ENCODE results near the gene ATCAY.
"Not testable (repeated sequence)": the region's sequence is repeated elsewhere in the genome, so short reads cannot be mapped to it uniquely, and the experiment has no call there.

ATCAY gene

DNA sequence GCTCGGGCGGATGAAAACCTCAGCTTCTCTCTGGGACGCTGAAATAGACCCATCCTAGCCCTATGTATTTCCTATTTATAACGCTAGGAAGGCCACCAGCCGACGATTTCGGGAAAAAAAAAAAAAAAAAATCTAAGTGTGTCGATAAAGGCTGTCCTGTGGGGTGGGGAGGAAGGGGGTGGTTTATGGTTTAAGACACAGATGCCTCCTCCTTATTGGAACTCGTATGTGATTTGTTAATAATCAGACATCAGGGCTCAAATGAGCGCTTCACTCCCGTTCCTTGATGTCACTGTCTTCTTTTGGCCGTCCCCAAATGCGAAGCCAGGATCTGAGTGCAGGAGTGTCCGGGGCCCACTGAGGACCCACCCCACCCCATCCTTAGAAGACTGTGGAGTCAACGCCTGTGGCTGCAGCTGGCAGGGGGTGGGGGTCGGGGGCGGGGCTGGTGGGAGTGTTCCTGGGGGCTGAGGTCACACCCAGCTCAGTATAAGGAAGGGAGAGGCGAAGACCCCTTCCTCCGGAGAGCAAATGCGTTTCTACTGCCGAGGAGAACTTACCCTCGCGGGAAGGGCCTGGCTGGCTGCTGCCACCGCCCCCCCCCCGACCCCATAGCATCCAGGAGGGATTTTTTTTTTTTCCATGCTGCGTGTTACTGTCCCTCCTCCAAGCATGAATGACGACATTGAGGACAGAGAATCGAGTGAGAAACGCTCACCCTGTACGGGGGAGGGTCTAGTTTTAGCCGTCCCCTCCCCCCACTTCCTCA, 971 bp downstream of the ATCAY start:
- no peak for DNase-seq (ENCODE audit: low read depth)
- H3K9ac ChIP-seq (ENCODE audit: low read length) = no peak overlapping the region

DNA sequence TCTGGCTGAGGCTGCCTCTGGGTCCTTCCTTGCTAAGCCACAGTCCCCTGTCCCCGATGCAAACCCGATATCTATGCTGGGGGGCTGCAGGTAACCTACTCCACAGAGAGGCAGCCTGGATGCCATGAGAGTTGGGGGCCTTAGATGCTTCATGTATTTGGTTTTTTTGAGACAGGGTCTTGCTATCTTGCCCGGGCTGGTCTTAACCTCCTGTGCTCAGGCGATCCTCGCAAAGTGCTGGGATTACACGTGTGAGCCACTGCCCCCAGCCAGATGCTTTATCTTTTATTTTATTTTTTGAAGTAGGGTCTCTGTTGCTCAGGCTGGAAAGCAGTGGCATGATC, 1.5 kb downstream of the ATCAY start:
- DNase-seq (ENCODE audit: low read depth) = no peak
- no peak overlapping the region for H3K9ac ChIP-seq (ENCODE audit: low read length)
- no peak overlapping the region for H3K4me3 ChIP-seq (ENCODE audit: low read length)
- H3K27me3 ChIP-seq (replicated peaks; ENCODE audit: control insufficient read depth, insufficient read depth, low read length) = peaks cover 55% of the 10 kb centered on the region
- no peaks in the 10 kb centered on the region for H3K9me3 ChIP-seq (ENCODE audit: control insufficient read depth, low read length)
- no peaks in the 10 kb centered on the region for H3K4me1 ChIP-seq (ENCODE audit: control insufficient read depth, insufficient read depth, low read length)
- no peaks in the 10 kb centered on the region for H3K36me3 ChIP-seq (ENCODE audit: control insufficient read depth, insufficient read depth, low read length, severe bottlenecking)

More for the DNA sequence above, 971 bp downstream of the ATCAY start:
- Histone ChIP-seq H3K4me3 (ENCODE audit: low read length) (no peak overlapping the region), H3K9me3 (ENCODE audit: control insufficient read depth, low read length) (no peaks in the 10 kb centered on the region), H3K4me1 (ENCODE audit: control insufficient read depth, insufficient read depth, low read length) (no peaks in the 10 kb centered on the region), H3K36me3 (ENCODE audit: control insufficient read depth, insufficient read depth, low read length, severe bottlenecking) (no peaks in the 10 kb centered on the region), H3K27me3 (replicated peaks; ENCODE audit: control insufficient read depth, insufficient read depth, low read length) (peaks cover 51% of the 10 kb centered on the region)

- no peaks in the 10 kb centered on the region for H3K4me1 ChIP-seq (ENCODE audit: control insufficient read depth, insufficient read depth, low read length)
Measured at GRCh38 chr19:3890591-3890990, 10.1 kb downstream of the ATCAY start.

DNA sequence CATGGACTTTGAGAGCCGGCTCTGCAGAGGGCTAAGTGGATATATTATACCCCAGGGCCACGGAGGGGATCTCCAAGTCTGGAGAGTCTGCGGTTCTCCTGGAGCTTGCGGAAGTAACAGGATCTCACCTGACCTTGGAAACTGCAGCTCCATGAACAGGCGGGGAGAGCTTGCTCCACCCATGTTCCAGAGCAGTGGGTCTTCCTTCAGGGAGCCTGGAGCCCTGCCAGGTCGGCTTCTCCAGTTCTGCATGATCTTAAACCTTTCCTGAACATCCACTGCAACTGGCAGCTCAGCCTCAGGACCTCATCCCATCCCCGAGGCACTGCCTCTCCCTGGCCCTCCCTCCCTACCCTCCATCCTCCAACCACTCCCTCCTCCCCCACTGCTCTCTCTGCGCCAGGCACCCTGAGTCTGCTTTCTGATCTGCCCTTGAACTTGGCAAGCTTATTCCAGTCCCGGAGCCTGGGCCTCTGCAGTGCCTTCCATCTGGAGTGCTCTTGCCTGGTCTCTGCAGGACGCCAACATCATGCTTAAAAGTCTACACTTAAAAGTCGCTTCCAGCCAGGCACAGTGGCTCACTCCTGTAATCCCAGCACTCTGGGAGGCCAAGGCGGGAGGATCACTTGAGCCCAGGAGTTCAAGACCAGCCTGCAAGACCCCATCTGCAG, 13.2 kb downstream of the ATCAY start:
- H3K4me1 ChIP-seq (ENCODE audit: control insufficient read depth, insufficient read depth, low read length) = no peaks in the 10 kb centered on the region
- DNase-seq (ENCODE audit: low read depth) = no peak
- no peaks in the 10 kb centered on the region for H3K36me3 ChIP-seq (ENCODE audit: control insufficient read depth, insufficient read depth, low read length, severe bottlenecking)
- H3K27me3 ChIP-seq (replicated peaks; ENCODE audit: control insufficient read depth, insufficient read depth, low read length) = peaks cover 17% of the 10 kb centered on the region
- H3K9ac ChIP-seq (ENCODE audit: low read length) = no peak overlapping the region
- no peak overlapping the region for H3K4me3 ChIP-seq (ENCODE audit: low read length)
- peaks cover 6% of the 10 kb centered on the region for H3K9me3 ChIP-seq (ENCODE audit: control insufficient read depth, low read length)

More at GRCh38 chr19:3890591-3890990, 10.1 kb downstream of the ATCAY start:
- H3K4me3 ChIP-seq (ENCODE audit: low read length) = no peak overlapping the region
- H3K36me3 ChIP-seq (ENCODE audit: control insufficient read depth, insufficient read depth, low read length, severe bottlenecking) = no peaks in the 10 kb centered on the region
- peaks cover 19% of the 10 kb centered on the region for H3K27me3 ChIP-seq (replicated peaks; ENCODE audit: control insufficient read depth, insufficient read depth, low read length)
- H3K9me3 ChIP-seq (ENCODE audit: control insufficient read depth, low read length) = no peaks in the 10 kb centered on the region
- no peak overlapping the region for H3K9ac ChIP-seq (ENCODE audit: low read length)
- no peak for DNase-seq (ENCODE audit: low read depth)

- H3K36me3 ChIP-seq (ENCODE audit: control insufficient read depth, insufficient read depth, low read length, severe bottlenecking); DNase-seq (ENCODE audit: low read depth); H3K9me3 ChIP-seq (ENCODE audit: control insufficient read depth, low read length); H3K9ac ChIP-seq (ENCODE audit: low read length); H3K4me1 ChIP-seq (ENCODE audit: control insufficient read depth, insufficient read depth, low read length); H3K4me3 ChIP-seq (ENCODE audit: low read length): not testable (repeated sequence)
- H3K27me3 ChIP-seq (replicated peaks; ENCODE audit: control insufficient read depth, insufficient read depth, low read length) = peaks cover 15% of the 10 kb centered on the region
Measured at GRCh38 chr19:3894959-3895358, 14.5 kb downstream of the ATCAY start.

DNA sequence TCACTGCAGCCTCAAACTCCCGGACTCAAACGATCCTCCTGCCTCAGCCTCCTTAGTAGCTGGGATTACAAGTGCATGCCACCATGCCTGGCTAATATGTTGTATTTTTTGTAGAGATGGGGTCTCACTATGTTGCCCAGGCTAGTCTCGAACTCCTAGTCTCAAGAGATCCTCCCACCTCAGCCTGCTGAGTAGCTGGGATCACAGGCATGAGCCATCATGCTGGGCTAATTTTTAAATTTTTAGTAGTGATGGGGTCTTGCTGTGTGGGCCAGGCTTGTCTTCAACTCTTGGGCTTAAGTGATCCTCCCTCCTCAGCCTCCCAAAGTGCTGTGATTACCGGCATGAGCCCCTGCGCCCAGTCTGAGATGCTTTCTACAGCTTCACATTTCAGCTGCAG, 15.3 kb downstream of the ATCAY start:
- peaks cover 8% of the 10 kb centered on the region for H3K9me3 ChIP-seq (ENCODE audit: control insufficient read depth, low read length)
- peaks cover 21% of the 10 kb centered on the region for H3K27me3 ChIP-seq (replicated peaks; ENCODE audit: control insufficient read depth, insufficient read depth, low read length)
- H3K4me3 ChIP-seq (ENCODE audit: low read length) = no peak overlapping the region
- H3K36me3 ChIP-seq (ENCODE audit: control insufficient read depth, insufficient read depth, low read length, severe bottlenecking) = no peaks in the 10 kb centered on the region
- peaks cover 6% of the 10 kb centered on the region for H3K4me1 ChIP-seq (ENCODE audit: control insufficient read depth, insufficient read depth, low read length)
- H3K9ac ChIP-seq (ENCODE audit: low read length) = no peak overlapping the region
- no peak for DNase-seq (ENCODE audit: low read depth)

DNA sequence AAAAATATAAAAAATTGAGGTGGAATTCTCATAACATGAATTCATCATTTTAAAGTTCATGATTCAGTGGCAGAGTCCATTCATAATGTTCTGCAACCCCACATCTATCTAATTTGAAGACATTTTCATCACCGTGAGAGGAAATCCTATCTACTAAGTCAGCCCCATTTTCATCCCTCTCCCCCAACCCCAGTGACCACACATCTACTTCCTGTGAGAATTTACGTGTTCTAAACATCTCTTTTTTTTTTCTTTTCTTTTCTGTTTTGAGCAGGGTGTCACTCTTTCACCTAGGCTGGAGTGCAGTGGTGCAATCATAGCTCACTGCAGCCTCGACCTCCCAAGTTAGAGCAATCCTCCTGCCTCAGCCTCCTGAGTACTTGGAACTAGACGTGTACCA, 17.5 kb downstream of the ATCAY start:
- no peak for DNase-seq (ENCODE audit: low read depth)
- H3K4me3 ChIP-seq (ENCODE audit: low read length) = no peak overlapping the region

GRCh38 chr19:3898426-3898825, 17.9 kb downstream of the ATCAY start:
- H3K36me3 ChIP-seq (ENCODE audit: control insufficient read depth, insufficient read depth, low read length, severe bottlenecking) = no peaks in the 10 kb centered on the region

More for the DNA sequence above, 17.5 kb downstream of the ATCAY start:
- H3K27me3 ChIP-seq (replicated peaks; ENCODE audit: control insufficient read depth, insufficient read depth, low read length) = peaks cover 22% of the 10 kb centered on the region
- peaks cover 6% of the 10 kb centered on the region for H3K4me1 ChIP-seq (ENCODE audit: control insufficient read depth, insufficient read depth, low read length)
- H3K9ac ChIP-seq (ENCODE audit: low read length) = no peak overlapping the region
- peaks cover 8% of the 10 kb centered on the region for H3K9me3 ChIP-seq (ENCODE audit: control insufficient read depth, low read length)
- no peaks in the 10 kb centered on the region for H3K36me3 ChIP-seq (ENCODE audit: control insufficient read depth, insufficient read depth, low read length, severe bottlenecking)

DNA sequence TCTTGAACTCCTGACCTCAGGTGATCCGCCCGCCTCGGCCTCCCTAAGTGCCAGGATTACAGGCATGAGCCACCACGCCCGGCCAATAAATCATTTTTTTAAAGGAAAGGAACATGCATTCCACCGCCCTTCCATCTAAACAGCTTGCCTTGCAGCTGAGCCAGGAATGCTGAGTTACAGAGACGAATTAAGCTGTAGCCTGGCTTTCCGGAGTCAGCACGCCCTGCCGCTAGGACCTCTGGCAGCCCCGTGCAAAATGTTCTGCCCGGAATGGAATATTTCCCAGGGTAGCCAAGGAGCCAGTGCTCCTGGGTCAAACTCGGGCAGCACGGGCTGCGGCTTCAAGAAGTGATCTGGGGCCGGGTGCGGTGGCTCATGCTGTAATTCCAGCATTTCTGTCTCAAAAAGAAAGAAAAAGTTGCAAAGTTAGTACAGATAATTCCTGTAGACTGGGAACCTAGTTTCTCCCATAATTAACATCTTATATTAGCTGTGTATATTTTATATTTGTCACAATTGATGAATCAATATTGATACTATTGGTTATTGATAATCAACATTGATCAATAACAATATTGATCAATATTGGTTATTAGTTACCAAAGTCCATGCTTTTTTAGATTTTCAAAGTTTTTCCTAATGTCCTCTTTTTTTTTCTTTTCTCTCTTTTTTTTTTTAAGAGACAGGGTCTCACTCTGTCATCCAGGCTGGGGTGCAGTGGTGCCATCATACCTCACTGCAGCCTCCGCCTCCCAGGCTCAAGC, 19.2 kb downstream of the ATCAY start:
- H3K27me3 ChIP-seq (replicated peaks; ENCODE audit: control insufficient read depth, insufficient read depth, low read length) = peaks cover 26% of the 10 kb centered on the region
- H3K9me3 ChIP-seq (ENCODE audit: control insufficient read depth, low read length) = peaks cover 8% of the 10 kb centered on the region
- H3K36me3 ChIP-seq (ENCODE audit: control insufficient read depth, insufficient read depth, low read length, severe bottlenecking) = no peaks in the 10 kb centered on the region
- no peak overlapping the region for H3K4me3 ChIP-seq (ENCODE audit: low read length)
- H3K9ac ChIP-seq (ENCODE audit: low read length) = no peak overlapping the region
- H3K4me1 ChIP-seq (ENCODE audit: control insufficient read depth, insufficient read depth, low read length) = peaks cover 6% of the 10 kb centered on the region
- no peak for DNase-seq (ENCODE audit: low read depth)

More at GRCh38 chr19:3898426-3898825, 17.9 kb downstream of the ATCAY start:
- no peak for DNase-seq (ENCODE audit: low read depth)
- H3K4me3 ChIP-seq (ENCODE audit: low read length) = no peak overlapping the region
- H3K4me1 ChIP-seq (ENCODE audit: control insufficient read depth, insufficient read depth, low read length) = peaks cover 6% of the 10 kb centered on the region
- H3K9ac ChIP-seq (ENCODE audit: low read length) = no peak overlapping the region
- H3K9me3 ChIP-seq (ENCODE audit: control insufficient read depth, low read length) = peaks cover 8% of the 10 kb centered on the region
- H3K27me3 ChIP-seq (replicated peaks; ENCODE audit: control insufficient read depth, insufficient read depth, low read length) = peaks cover 23% of the 10 kb centered on the region

DNA sequence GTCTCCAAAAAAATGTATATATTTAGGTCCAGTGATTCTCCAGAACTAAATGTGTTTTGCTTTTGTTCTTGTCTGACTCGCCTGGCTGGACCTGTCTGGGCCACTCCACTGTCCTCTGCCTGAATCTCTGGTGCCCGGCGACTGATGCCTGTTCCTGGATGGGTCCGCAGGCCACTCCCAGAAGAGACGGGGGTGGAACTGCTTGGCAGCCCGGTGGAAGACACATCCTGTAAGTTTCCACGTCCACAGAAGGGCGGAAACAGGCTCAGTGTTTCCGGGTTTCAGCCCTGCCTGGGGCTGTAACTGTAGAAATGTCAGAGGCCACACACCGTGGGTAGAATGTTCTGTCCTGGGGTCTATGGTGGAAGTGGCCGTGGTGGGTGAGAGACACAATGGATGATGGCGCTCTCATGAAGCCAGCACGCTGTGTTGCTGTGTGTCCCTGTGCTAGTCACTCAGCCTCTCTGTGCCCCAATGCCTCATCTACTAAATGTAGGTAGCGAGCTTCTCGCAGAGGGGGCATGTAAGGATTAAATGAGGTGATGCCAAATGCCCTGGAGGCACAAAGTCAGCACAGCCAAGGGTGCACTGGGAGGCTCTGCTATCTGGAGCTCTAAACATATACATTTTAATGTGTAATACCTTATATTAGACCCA, 22.0 kb downstream of the ATCAY start:
- peaks cover 8% of the 10 kb centered on the region for H3K9me3 ChIP-seq (ENCODE audit: control insufficient read depth, low read length)
- no peak overlapping the region for H3K4me3 ChIP-seq (ENCODE audit: low read length)
- peaks cover 26% of the 10 kb centered on the region for H3K27me3 ChIP-seq (replicated peaks; ENCODE audit: control insufficient read depth, insufficient read depth, low read length)
- DNase-seq (ENCODE audit: low read depth) = no peak
- H3K36me3 ChIP-seq (ENCODE audit: control insufficient read depth, insufficient read depth, low read length, severe bottlenecking) = no peaks in the 10 kb centered on the region
- H3K9ac ChIP-seq (ENCODE audit: low read length) = no peak overlapping the region
- H3K4me1 ChIP-seq (ENCODE audit: control insufficient read depth, insufficient read depth, low read length) = peaks cover 6% of the 10 kb centered on the region

- no peaks in the 10 kb centered on the region for H3K36me3 ChIP-seq (ENCODE audit: control insufficient read depth, insufficient read depth, low read length, severe bottlenecking)
- H3K4me3 ChIP-seq (ENCODE audit: low read length) = no peak overlapping the region
- peaks cover 6% of the 10 kb centered on the region for H3K4me1 ChIP-seq (ENCODE audit: control insufficient read depth, insufficient read depth, low read length)
- no peak overlapping the region for H3K9ac ChIP-seq (ENCODE audit: low read length)
- no peak for DNase-seq (ENCODE audit: low read depth)
- H3K27me3 ChIP-seq (replicated peaks; ENCODE audit: control insufficient read depth, insufficient read depth, low read length) = peaks cover 31% of the 10 kb centered on the region
- no peaks in the 10 kb centered on the region for H3K9me3 ChIP-seq (ENCODE audit: control insufficient read depth, low read length)
Measured at GRCh38 chr19:3904233-3904632, 23.7 kb downstream of the ATCAY start.

Measured in adipocyte (in vitro differentiated cells).